Liver (tissue), 9 donors: ENCODE results near the gene TIAM2. TPM values are rescaled to one million over a fixed set of nuclear protein-coding genes. Genes with fewer than 3 reads are reported as not detected.

Source experiments
- DNase-seq: peaks from one replicate; pipeline ENCODE4 v3.0.0-alpha.2; 2017; ENCODE audit warnings: low spot score
- H3K27ac ChIP-seq, 2 donors: one replicate each; pipeline ENCODE4 v1.7.0; 2013; ENCODE audit warnings: inconsistent platforms in 2 of 2, low read length in 2 of 2, control low read depth in 1 of 2, low read depth in 1 of 2, mild to moderate bottlenecking in 1 of 2
- H3K27me3 ChIP-seq, 4 donors: one replicate each; pipeline versions ENCODE4 v1.6.1 to v1.7.0; 2013; ENCODE audit warnings: low read length in 3 of 4, inconsistent platforms in 1 of 4, mild to moderate bottlenecking in 1 of 4, moderate library complexity in 1 of 4; ENCODE audit not compliant: control insufficient read depth in 4 of 4, insufficient read depth in 4 of 4
- H3K36me3 ChIP-seq, 4 donors: one replicate each; pipeline versions ENCODE4 v1.6.1 to v1.7.0; 2013; ENCODE audit warnings: low read length in 3 of 4, mild to moderate bottlenecking in 3 of 4, low read depth in 1 of 4, moderate library complexity in 1 of 4; ENCODE audit not compliant: control insufficient read depth in 4 of 4, insufficient read depth in 3 of 4
- H3K4me1 ChIP-seq, 4 donors: one replicate each; pipeline versions ENCODE4 v1.6.1 to v1.7.0; 2013; ENCODE audit warnings: low read length in 3 of 4, mild to moderate bottlenecking in 3 of 4, moderate library complexity in 1 of 4; ENCODE audit not compliant: control insufficient read depth in 4 of 4, insufficient read depth in 4 of 4
- H3K4me3 ChIP-seq, 3 donors: one replicate each; pipeline versions ENCODE4 v1.6.1 to v1.7.0; 2013; ENCODE audit warnings: low read length in 3 of 3, control low read depth in 1 of 3, low read depth in 1 of 3, mild to moderate bottlenecking in 1 of 3
- H3K9ac ChIP-seq, 2 donors: one replicate each; pipeline ENCODE4 v1.7.0; 2013; ENCODE audit warnings: low read length in 2 of 2, mild to moderate bottlenecking in 2 of 2, moderate library complexity in 2 of 2, control low read depth in 1 of 2, low read depth in 1 of 2
- H3K9me3 ChIP-seq, 4 donors: one replicate each; pipeline versions ENCODE4 v1.6.1 to v1.7.0; 2013; ENCODE audit warnings: low read length in 3 of 4; ENCODE audit not compliant: control insufficient read depth in 4 of 4
- ATF3 ChIP-seq: IDR thresholded peaks from 2 replicates; pipeline ENCODE4 v1.6.1; 2016; ENCODE audit warnings: antibody characterized with exemption
- CTCF ChIP-seq: fragments of 150-350 bp; IDR thresholded peaks from 2 replicates; pipeline ENCODE4 v1.5.1; 2017; ENCODE audit warnings: improper control_type of control experiment, low read depth, low read length; ENCODE audit not compliant: missing input control
- EGR1 ChIP-seq, 2 donors: IDR thresholded peaks; 2 replicates each; pipeline ENCODE4 v1.6.1; 2016 to 2018; ENCODE audit warnings: antibody characterized with exemption in 2 of 2, low read depth in 2 of 2
- FOXA1 ChIP-seq: IDR thresholded peaks from 2 replicates; pipeline ENCODE4 v1.6.1; 2016; ENCODE audit warnings: antibody characterized with exemption
- FOXA2 ChIP-seq: IDR thresholded peaks from 2 replicates; pipeline ENCODE4 v1.6.1; 2016; ENCODE audit warnings: antibody characterized with exemption
- GABPA ChIP-seq, 2 donors: IDR thresholded peaks in 1 of 2; conservative IDR thresholded peaks in 1 of 2; 2 replicates each; pipeline ENCODE4 v1.6.1; 2016; ENCODE audit warnings: antibody characterized with exemption in 2 of 2, mild to moderate bottlenecking in 1 of 2, moderate library complexity in 1 of 2
- HNF4A ChIP-seq, 2 donors: conservative IDR thresholded peaks; 2 replicates each; pipeline ENCODE4 v1.6.1; 2016; ENCODE audit warnings: antibody characterized with exemption in 2 of 2, mild to moderate bottlenecking in 2 of 2
- HNF4G ChIP-seq: IDR thresholded peaks from 2 replicates; pipeline ENCODE4 v1.6.1; 2016; ENCODE audit warnings: antibody characterized with exemption
- JUND ChIP-seq, 2 donors: IDR thresholded peaks; 2 replicates each; pipeline ENCODE4 v1.6.1; 2016; ENCODE audit warnings: antibody characterized with exemption in 2 of 2
- MAX ChIP-seq: IDR thresholded peaks from 2 replicates; pipeline ENCODE4 v1.6.1; 2016; ENCODE audit warnings: antibody characterized with exemption
- NR2F2 ChIP-seq: IDR thresholded peaks from 2 replicates; pipeline ENCODE4 v1.6.1; 2016; ENCODE audit warnings: antibody characterized with exemption
- RAD21 ChIP-seq, 2 donors: IDR thresholded peaks; 2 replicates each; pipeline ENCODE4 v1.6.1; 2016; ENCODE audit warnings: antibody characterized with exemption in 2 of 2, mild to moderate bottlenecking in 2 of 2
- REST ChIP-seq: IDR thresholded peaks from 2 replicates; pipeline ENCODE4 v1.6.1; 2016; ENCODE audit warnings: antibody characterized with exemption, mild to moderate bottlenecking
- RXRA ChIP-seq, 2 donors: IDR thresholded peaks; 2 replicates each; pipeline ENCODE4 v1.6.1; 2017 to 2018; ENCODE audit warnings: antibody characterized with exemption in 2 of 2, mild to moderate bottlenecking in 1 of 2
- SP1 ChIP-seq: IDR thresholded peaks from 2 replicates; pipeline ENCODE4 v1.6.1; 2018; ENCODE audit warnings: antibody characterized with exemption, mild to moderate bottlenecking
- TAF1 ChIP-seq: conservative IDR thresholded peaks from 2 replicates; pipeline ENCODE4 v1.6.1; 2016; ENCODE audit warnings: antibody characterized with exemption, mild to moderate bottlenecking
- YY1 ChIP-seq: IDR thresholded peaks from 2 replicates; pipeline ENCODE4 v1.6.1; 2016; ENCODE audit warnings: antibody characterized with exemption, mild to moderate bottlenecking
- ZBTB33 ChIP-seq: IDR thresholded peaks from 2 replicates; pipeline ENCODE4 v1.6.1; 2016; ENCODE audit warnings: antibody characterized with exemption
- WGBS: extraction: QIAGEN DNeasy Blood & Tissue Kit; methylation state at CpG from one replicate; pipeline ENCODE4 v1.1.7; 2013; 5-methylcytosine and 5-hydroxymethylcytosine counted together
- polyA plus RNA-seq, 2 donors: library from polyadenylated mRNA; stranded (reverse) in 1 of 2; unstranded in 1 of 2; fragments of 200-250 nt in 1 of 2; fragments of >200 nt in 1 of 2; fragmentation: Nextera tagmentation in 1 of 2; extraction: Ambion mirVana in 1 of 2; gene quantifications; one replicate each; pipeline versions ENCODE4 v1.2.1 to v1.2.3, GENCODE V29; 2013 to 2015
- total RNA-seq, 2 donors: library from RNA; depleted of rRNA; stranded (reverse); fragments of >200 nt; gene quantifications; one replicate each; pipeline ENCODE4 v1.2.3, GENCODE V29; 2014
- donor health status: healthy.
- donor health status: healthy.
- donor health status: healthy.
- donor health status: healthy.
- donor health status: healthy.

Gene TIAM2
- total and polyA plus RNA-seq, 4 donors = 0.62 to 3.7 (median 2.4) TPM

GRCh38 chr6:155240905-155241600, 245.9 kb downstream of the TIAM2 start:
- no peak overlapping the region for H3K9ac ChIP-seq
- H3K4me1 ChIP-seq = no peaks in the 10 kb centered on the region
- H3K27ac ChIP-seq = no peak overlapping the region
- H3K4me3 ChIP-seq = no peak overlapping the region
- no peaks in the 10 kb centered on the region for H3K36me3 ChIP-seq
- H3K27me3 ChIP-seq = no peaks in the 10 kb centered on the region
- no peaks in the 10 kb centered on the region for H3K9me3 ChIP-seq
- DNase-seq = no peak
- WGBS = 96% methylated on average over 19 of the region's 19 CpGs
- TF ChIP-seq ATF3 (no peak), YY1 (no peak), REST (no peak), HNF4A (conservative IDR thresholded peaks at IDR 0.05) (no peak), HNF4G (no peak), EGR1 (IDR thresholded peaks at IDR 0.05; ENCODE audit: low read depth in 2 of 2) (no peak), GABPA (IDR thresholded peaks at IDR 0.05 in 1 of 2, conservative IDR thresholded peaks at IDR 0.05 in 1 of 2) (no peak), RXRA (IDR thresholded peaks at IDR 0.05) (no peak), MAX (no peak), CTCF (no peak), NR2F2 (no peak), SP1 (no peak), FOXA1 (no peak), ZBTB33 (no peak), RAD21 (IDR thresholded peaks at IDR 0.05) (no peak), TAF1 (no peak), JUND (IDR thresholded peaks at IDR 0.05) (no peak), FOXA2 (no peak)
